Dendritic cell treated with granulocyte-macrophage colony-stimulating factor and Interleukin-4, amounts not matched to agents 40 ng/mL and 50 ng/mL, for 4 days (primary cell): ENCODE results near the gene ABI3.

Experiments used
- H3K27ac Mint-ChIP-seq: one replicate; pipeline ENCODE4 v1.8.0; 2022; ENCODE audit warnings: mild to moderate bottlenecking, mixed read lengths
- H3K27me3 Mint-ChIP-seq: one replicate; pipeline ENCODE4 v1.8.0; 2022; ENCODE audit warnings: mild to moderate bottlenecking, mixed read lengths
- H3K36me3 Mint-ChIP-seq: one replicate; pipeline ENCODE4 v1.8.0; 2022; ENCODE audit warnings: low read depth, mixed read lengths
- H3K4me1 Mint-ChIP-seq: one replicate; pipeline ENCODE4 v1.8.0; 2022; ENCODE audit warnings: low read depth, mixed read lengths
- H3K4me3 Mint-ChIP-seq: one replicate; pipeline ENCODE4 v1.8.0; 2022; ENCODE audit warnings: mild to moderate bottlenecking, moderate library complexity, mixed read lengths
- H3K9me3 Mint-ChIP-seq: one replicate; pipeline ENCODE4 v1.8.0; 2022; ENCODE audit warnings: mixed read lengths
- intact Hi-C: fragments of 100-400 bp; cut with micrococcal nuclease; formaldehyde crosslinking; loops from one replicate; pipeline ENCODE4 v1.15.0; 2022

Gene ABI3

DNA sequence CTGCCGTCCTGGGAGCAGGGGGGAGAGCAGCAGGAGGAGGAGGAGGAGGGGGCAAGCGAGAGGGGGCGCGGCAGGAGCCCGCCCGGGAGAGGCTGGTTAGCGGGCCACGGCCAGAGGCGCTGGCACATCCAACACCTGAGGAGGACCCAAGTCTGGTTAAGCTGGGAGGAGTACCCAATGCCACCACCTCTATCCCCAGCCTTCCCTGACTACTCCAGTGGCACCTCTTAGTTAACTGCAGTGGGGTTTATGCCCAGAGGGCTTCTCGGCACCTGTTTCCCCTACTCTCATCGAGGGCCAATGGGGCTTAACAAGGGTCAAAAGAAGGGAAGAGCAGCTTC lies 14.5 kb downstream of the ABI3 start:
- Mint-ChIP-seq H3K4me3 (peak overlapping the region; percentile 66), H3K27ac (no peak overlapping the region), H3K4me1 (peaks cover 53% of the 10 kb centered on the region), H3K27me3 (peaks cover 62% of the 10 kb centered on the region), H3K9me3 (no peaks in the 10 kb centered on the region), H3K36me3 (no peaks in the 10 kb centered on the region)
- intact Hi-C loops, result no loop called here

DNA sequence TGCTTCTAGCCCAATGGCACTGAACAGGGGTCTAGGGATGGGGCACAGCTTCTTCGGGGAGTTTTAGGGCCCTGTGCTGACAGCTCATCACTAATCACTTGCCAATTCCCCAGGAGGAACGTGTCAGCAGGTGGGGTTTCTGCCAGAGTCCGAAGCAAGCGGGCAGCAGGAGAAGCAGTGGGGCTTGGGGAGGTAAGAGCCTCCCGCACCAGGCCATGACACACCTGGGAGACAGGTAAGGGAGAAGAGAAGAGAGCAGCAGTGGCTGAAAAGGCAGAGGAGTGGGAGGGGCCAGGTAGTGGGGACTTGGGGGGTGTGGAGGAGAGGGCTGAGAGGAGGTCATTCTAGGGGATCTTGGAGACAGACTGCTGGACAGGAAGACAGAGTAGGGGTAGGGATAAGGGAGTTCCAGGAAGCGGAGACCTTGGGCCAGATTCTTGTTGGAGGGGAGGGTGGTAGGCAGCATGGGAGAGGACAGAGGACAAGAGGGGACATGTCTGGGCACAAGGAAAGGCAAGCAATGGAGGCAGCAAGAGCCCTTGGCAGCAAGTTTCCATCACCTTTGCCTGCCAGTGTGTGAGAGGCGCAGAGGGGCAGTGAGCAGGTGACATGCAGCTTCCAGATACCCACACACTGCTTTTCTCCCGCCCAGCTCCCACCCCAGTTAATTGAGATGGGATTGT lies 15.2 kb downstream of the ABI3 start:
- Mint-ChIP-seq H3K4me3 (no peak overlapping the region), H3K9me3 (no peaks in the 10 kb centered on the region), H3K27ac (no peak overlapping the region), H3K36me3 (peaks cover 4% of the 10 kb centered on the region), H3K4me1 (peaks cover 54% of the 10 kb centered on the region), H3K27me3 (peaks cover 69% of the 10 kb centered on the region)
- intact Hi-C loops, result no loop called here

DNA sequence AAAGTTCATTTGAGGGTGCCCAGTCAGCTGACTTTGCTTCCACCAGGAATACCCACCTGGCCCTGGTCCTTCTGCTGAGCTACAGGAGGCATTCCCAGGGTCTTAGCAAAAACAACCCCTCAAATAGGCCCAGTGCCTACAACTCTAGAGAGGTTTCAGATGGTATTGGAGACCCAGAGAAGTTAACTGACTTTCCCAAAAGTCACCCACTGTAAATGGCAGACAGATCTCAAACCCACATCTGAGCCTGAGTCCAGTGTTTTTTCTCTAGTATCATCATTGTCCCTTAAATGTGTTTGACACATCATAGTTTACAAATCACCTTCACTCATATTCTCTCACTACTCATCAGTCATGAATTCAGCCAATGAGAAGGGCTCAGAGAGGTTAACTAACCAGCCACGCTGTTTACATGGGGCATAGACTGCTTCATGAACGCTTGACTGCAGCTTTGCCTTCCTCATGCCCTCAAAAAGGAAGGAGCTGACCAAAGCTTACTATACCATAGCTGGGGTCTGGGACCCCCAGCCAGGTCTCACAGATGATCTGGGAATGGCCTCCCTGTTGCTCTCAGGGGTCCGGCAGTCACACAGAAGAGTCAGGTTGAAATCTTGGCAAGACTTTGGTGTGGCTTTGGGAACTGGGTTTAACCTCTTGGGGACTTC lies 16.4 kb downstream of the ABI3 start:
- intact Hi-C loops, result loop anchor here (1.0 kb wide), 1 partner anchor 47 kb away; no protein-coding TSS in a partner anchor
- H3K27ac Mint-ChIP-seq, result no peak overlapping the region
- peaks cover 59% of the 10 kb centered on the region for H3K4me1 Mint-ChIP-seq
- no peak overlapping the region for H3K4me3 Mint-ChIP-seq
- no peaks in the 10 kb centered on the region for H3K9me3 Mint-ChIP-seq
- H3K27me3 Mint-ChIP-seq, result peaks cover 79% of the 10 kb centered on the region
- peaks cover 5% of the 10 kb centered on the region for H3K36me3 Mint-ChIP-seq

DNA sequence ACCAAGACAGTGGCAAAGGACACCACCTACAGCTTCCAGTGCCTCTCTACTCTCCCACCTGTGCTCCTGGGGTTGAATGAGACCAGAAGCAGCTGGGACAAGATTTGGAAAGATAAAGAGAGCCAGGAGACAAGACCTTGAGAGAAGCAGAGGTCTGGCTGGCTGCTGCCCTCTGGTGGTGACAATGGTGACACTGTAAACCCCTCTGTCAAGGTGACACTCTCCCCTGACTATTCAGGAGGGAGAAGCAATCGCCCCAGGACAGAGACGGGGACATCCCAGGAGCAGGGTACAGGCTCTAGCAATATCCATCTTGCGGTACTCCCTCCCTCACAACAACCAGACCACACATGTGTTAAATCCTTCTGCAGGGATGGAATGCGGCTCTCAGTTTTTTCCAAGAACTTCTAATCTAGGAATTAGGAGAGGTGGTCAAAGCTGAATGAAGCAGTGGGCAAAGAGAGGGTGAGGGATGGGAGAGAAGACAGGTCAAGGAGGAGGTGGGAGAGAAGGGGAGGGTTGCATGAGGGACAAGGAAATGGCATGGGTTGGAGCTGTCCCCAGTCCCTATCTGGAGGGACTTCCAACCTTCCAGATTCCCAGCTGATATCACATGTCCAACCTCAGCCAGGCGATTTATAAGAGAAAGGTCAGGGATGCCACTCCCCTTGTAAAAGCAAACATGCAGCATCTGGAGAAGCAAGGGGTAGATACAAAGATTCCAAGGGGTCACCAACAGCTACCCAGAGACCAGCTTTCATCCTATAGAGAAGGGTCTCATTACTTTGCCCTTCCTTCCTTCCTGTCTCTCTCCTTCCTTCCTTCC lies 17.1 kb downstream of the ABI3 start:
- intact Hi-C loops, result loop anchor here (1.0 kb wide), 1 partner anchor 47 kb away; no protein-coding TSS in a partner anchor
- Mint-ChIP-seq H3K4me3 (no peak overlapping the region), H3K27ac (no peak overlapping the region), H3K27me3 (peaks cover 80% of the 10 kb centered on the region), H3K4me1 (peaks cover 55% of the 10 kb centered on the region), H3K9me3 (no peaks in the 10 kb centered on the region), H3K36me3 (peaks cover 5% of the 10 kb centered on the region)

DNA sequence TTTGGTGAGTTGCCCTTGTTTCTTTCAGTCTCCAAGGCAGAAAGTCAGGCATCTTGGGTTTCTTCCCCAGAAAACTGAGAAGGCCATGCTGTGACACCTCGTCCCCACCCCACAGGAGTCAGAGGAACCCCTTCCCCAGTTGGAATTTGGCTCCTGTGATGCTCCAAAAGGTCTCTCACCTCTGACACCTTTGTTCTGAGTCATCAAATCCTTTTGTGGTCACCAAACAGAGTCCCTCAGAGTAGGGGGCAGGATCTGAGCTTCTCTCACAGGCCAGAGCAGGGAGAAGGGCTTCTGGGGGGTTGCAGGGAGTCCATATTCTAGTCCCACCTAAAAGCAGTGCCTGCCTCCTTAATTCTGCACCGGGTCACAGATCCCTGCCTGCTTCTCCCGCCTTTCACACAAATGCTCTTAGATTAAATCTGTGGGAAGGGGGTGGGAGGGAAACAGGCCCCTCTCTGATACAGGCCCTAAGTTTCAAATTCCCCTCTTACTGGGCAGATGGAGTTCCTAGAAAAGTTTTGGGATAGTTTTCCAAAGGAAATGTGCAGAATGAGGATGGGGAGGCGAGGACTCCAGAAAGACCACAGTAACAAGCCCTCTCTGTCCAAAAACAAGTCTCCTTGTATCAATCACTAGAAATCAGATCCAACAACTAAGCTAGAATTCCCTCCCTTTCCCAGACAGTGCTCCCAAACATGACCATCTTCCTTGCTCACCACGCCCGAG lies 18.7 kb downstream of the ABI3 start:
- H3K36me3 Mint-ChIP-seq, result peaks cover 5% of the 10 kb centered on the region
- intact Hi-C loops, result no loop called here
- peaks cover 70% of the 10 kb centered on the region for H3K27me3 Mint-ChIP-seq
- H3K4me1 Mint-ChIP-seq, result peaks cover 40% of the 10 kb centered on the region
- no peak overlapping the region for H3K27ac Mint-ChIP-seq
- H3K9me3 Mint-ChIP-seq, result no peaks in the 10 kb centered on the region
- peak overlapping the region; percentile 83 for H3K4me3 Mint-ChIP-seq

DNA sequence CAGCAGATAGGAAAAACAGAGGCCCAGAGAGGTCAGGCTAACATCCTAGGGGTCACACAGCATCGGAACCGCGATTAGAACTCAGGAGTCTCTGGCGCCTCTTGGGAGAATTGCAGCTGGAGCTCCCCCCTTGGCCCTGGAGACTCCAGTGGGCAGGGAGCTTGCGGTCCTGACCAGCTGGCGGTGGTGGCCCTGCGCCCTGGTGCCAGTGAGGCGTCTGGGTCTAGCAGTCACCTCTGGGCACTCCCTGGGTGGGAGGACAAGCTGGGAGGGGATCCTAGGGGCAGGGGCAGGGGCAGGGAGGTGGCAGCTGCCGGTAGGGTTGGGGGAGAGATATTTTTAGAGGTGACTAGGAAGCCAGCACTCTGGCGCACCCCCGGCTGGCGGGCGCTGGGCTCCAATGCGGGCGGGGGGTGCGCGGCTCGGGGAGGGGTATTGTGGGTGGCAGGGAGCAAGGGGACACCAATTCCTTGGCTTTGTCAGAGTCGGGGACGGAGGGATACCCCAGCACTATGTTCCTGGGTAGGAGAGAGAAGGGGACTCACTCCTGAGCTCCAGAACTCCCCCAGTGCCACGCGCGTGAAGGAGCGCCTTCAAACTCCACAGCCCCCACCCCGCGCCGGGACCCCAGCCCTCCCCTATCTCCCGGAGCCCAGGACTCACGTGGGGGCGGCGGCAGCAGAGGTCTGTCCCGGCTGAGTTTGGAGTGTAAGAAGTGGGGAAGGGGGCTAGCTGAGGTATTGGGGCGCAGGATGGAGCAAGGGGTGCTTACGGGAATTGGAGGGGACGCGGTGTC lies 19.5 kb downstream of the ABI3 start:
- peak overlapping the region; percentile 66 for H3K27ac Mint-ChIP-seq
- H3K27me3 Mint-ChIP-seq, result peaks cover 62% of the 10 kb centered on the region
- peaks cover 5% of the 10 kb centered on the region for H3K36me3 Mint-ChIP-seq
- intact Hi-C loops, result no loop called here
- H3K4me3 Mint-ChIP-seq, result peak overlapping the region; percentile 83
- peaks cover 38% of the 10 kb centered on the region for H3K4me1 Mint-ChIP-seq
- H3K9me3 Mint-ChIP-seq, result no peaks in the 10 kb centered on the region

DNA sequence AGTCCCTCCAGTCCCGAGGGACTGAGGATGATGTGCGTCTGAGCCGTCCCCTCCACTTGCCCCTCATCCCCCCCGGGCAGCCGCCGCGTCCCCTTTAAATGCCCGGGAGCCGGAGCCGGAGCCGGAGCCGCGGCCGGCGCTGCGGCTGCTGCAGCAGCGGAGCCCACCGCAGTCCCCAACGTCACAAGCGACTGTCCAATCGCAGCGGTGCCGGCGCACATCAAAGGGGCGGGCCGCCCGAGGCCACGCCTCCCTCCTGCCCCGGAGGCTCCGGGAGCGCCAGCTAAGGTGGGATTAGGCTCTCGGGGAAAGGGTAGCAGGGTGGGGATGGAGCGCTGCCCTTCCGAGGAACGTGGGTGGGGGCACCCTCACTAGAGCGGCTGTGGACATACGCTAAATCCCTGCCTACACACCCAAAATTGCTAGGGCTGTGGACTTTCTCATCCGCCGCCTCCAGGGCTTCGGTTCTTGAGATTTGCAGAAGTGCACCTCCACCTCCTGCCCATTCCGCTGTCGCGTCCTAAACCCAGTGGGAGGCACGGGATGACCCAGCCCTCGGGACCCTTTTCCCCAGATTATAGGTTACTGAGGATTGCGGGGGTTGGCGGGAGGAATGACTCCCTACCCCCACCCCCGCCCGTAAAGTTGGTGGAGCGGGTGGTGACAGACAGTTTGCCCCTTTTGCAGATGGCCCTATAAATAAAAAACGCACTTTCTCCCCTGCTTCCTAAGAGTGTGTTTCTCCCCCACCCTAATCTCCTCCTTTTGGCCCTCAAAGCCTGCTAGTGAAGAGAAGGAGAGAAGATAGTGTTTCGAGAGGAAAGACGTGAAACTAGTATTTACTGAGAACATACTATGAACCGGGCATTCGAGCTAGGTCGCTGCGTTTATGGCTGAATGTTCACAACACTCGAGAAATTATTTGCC lies 20.4 kb downstream of the ABI3 start, which contains the start of gene PHOSPHO1:
TSS of gene PHOSPHO1 (minus strand) at position 152 of the 927 bp plus-strand sequence. CDS start 4,096 bp downstream, outside the sequence.
- peaks cover 5% of the 10 kb centered on the region for H3K36me3 Mint-ChIP-seq
- peaks cover 47% of the 10 kb centered on the region for H3K4me1 Mint-ChIP-seq
- peak within 1 kb of the TSS; percentile 83 for H3K4me3 Mint-ChIP-seq
- H3K27me3 Mint-ChIP-seq, result peaks cover 53% of the 10 kb centered on the region
- intact Hi-C loops, result no loop called here
- H3K9me3 Mint-ChIP-seq, result no peaks in the 10 kb centered on the region
- H3K27ac Mint-ChIP-seq, result peak within 1 kb of the TSS; percentile 66

DNA sequence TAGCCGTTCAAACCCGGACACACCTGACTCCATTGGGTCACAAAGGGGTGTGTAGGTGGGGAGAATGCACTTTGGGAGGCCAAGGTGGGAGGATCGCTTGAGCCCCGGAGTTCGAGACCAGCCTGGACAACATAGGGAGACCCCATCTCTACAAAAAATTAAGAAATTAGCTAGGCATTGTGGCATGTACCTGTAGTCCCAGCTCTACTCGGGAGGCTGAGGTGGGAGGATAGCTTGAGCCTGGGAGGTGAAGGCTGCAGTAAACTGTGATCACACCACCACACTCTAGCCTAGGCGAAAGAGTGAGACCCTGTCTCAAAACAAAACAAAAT lies 21.0 kb downstream of the ABI3 start:
- no peaks in the 10 kb centered on the region for H3K9me3 Mint-ChIP-seq
- no peak overlapping the region for H3K4me3 Mint-ChIP-seq
- no peak overlapping the region for H3K27ac Mint-ChIP-seq
- H3K27me3 Mint-ChIP-seq, result peaks cover 47% of the 10 kb centered on the region
- intact Hi-C loops, result no loop called here
- peaks cover 48% of the 10 kb centered on the region for H3K4me1 Mint-ChIP-seq
- peaks cover 5% of the 10 kb centered on the region for H3K36me3 Mint-ChIP-seq

DNA sequence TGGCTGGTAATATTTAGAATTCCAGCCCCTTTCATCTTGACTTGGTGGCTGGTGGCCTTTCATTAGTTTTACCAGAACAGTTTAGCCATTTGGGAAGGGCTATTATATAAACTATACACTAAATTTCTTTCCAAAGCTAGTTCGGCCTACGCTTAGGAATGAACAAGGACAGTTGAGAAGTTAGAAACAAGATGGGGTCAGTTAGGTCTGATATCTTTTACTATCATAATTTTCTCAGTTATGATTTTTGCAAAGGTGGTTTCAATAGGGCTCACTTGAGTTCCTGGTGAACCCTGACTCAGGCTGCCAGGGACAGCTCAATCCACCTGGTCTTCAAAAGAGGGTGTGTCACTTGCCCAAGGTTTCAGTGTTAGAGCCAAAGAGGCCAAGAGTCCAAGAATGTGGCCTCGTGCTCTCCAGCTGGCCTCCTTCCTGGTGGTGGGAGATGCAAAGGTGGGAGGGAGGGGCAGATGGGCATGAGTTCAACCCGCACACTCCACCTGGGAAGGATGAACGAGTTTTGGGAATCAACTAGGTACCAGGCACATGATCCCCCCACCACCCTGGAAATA lies 24.1 kb downstream of the ABI3 start:
- peaks cover 27% of the 10 kb centered on the region for H3K27me3 Mint-ChIP-seq
- peaks cover 5% of the 10 kb centered on the region for H3K36me3 Mint-ChIP-seq
- H3K4me3 Mint-ChIP-seq, result no peak overlapping the region
- peaks cover 36% of the 10 kb centered on the region for H3K4me1 Mint-ChIP-seq
- intact Hi-C loops, result no loop called here
- peak overlapping the region; percentile 32 for H3K27ac Mint-ChIP-seq
- H3K9me3 Mint-ChIP-seq, result no peaks in the 10 kb centered on the region

DNA sequence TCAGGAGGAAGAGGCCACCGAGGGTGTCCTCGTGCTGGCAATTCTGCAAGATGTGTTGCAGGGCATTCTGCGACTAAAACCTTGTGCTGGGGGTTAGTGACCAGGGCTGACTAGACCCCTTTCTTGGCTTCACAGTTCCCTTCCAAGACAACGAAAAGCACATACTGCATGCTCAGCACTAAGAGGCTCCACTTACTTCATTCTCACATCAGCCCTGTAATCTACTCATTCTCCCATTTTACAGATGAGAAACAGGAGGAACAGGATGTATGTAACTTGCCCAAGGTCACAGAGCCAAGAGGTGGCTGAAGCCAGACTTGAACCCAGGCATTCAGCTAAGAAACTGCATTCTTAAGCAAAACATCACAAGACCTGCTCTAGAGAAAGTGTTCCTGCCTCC lies 25.4 kb downstream of the ABI3 start:
- Mint-ChIP-seq H3K27ac (peak overlapping the region; percentile 32), H3K9me3 (no peaks in the 10 kb centered on the region), H3K27me3 (peaks cover 17% of the 10 kb centered on the region), H3K4me3 (no peak overlapping the region), H3K36me3 (no peaks in the 10 kb centered on the region), H3K4me1 (peaks cover 27% of the 10 kb centered on the region)
- intact Hi-C loops, result no loop called here

DNA sequence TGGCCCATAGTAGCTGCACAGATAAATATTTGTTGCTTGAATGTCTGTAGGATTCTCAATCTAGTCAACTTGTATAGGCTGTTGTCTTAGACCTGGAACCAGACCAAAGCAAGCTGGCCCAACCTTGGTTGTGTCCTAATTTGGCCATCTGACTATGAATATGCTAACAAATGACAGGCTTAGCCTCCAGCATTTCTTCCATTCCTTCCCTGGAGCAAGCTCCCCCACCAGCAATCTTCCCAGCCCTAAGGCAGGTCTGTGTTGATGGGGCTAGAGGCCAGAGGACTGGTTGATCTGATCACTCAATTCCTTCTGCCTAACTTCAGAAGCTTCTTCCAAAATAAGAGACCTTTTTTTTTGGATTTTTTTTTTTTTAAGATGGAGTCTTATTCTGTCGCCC lies 29.5 kb downstream of the ABI3 start:
- H3K9me3 Mint-ChIP-seq, result no peaks in the 10 kb centered on the region
- no peak overlapping the region for H3K27ac Mint-ChIP-seq
- intact Hi-C loops, result no loop called here
- H3K4me1 Mint-ChIP-seq, result peaks cover 24% of the 10 kb centered on the region
- H3K4me3 Mint-ChIP-seq, result no peak overlapping the region
- H3K36me3 Mint-ChIP-seq, result no peaks in the 10 kb centered on the region
- H3K27me3 Mint-ChIP-seq, result peaks cover 5% of the 10 kb centered on the region

DNA sequence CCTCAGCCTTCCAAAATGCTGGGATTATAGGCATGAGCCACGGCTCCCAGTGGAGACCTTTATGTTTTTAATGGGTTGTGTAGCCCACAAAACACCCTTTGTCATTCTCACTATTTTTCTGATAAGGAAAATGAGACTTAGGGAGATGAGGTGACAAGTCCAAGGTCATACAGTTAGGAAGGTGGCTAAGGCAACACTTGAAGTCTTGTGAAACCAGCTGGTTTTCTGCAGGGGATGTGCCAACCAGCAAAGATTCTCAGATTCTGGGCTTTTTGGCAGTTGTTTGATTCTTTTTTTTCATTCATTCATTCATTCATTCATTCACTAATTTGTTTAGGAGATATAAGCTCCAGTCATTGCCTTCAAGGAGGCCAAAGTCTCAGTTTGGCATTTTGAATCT lies 30.1 kb downstream of the ABI3 start:
- no peak overlapping the region for H3K27ac Mint-ChIP-seq

More for the DNA sequence above, 30.1 kb downstream of the ABI3 start:
- Mint-ChIP-seq H3K4me1 (peaks cover 17% of the 10 kb centered on the region), H3K27me3 (peaks cover 10% of the 10 kb centered on the region), H3K4me3 (no peak overlapping the region), H3K36me3 (no peaks in the 10 kb centered on the region), H3K9me3 (no peaks in the 10 kb centered on the region)
- intact Hi-C loops, result no loop called here
